ENCODE results near the gene ABCA1. TPM values are rescaled to one million over a fixed set of nuclear protein-coding genes. Genes with fewer than 3 reads are reported as not detected.

The ABCA1 gene
- total and polyA plus RNA-seq, 2 of the 4 experiments (the other 2 are of a cell fraction), result 5.8 to 52.2 TPM

GRCh38 chr9:104863180-104863883 lies 64.6 kb downstream of the ABCA1 start:
- no peak overlapping the region for H3K56ac ChIP-seq (ENCODE audit: extremely low read depth, insufficient read depth, low read length)
- peak; percentile 93 for DNase-seq
- peak; percentile 59 for ATAC-seq (ENCODE audit: low read depth)
- H3K4me1 ChIP-seq (ENCODE audit: control insufficient read depth, insufficient read depth, low read length), result peaks cover 41% of the 10 kb centered on the region
- H3K36me3 ChIP-seq (ENCODE audit: control insufficient read depth, insufficient read depth, low read length), result peaks cover 26% of the 10 kb centered on the region
- no peak overlapping the region for H3K4me3 ChIP-seq (ENCODE audit: insufficient read depth, low read depth, low read length)
- BruUV-seq (replicated peaks), result no TSS peak
- POLR2A ChIA-PET (ENCODE audit: unreplicated experiment), result no interaction called here
- no peak overlapping the region for H3K9ac ChIP-seq (ENCODE audit: low read depth, low read length)
- peak overlapping the region; percentile 44 for H3K4ac ChIP-seq (ENCODE audit: low read depth, low read length)
- peak overlapping the region; percentile 14; the same call in 1 of the 2 replicates for H4K5ac ChIP-seq (ENCODE audit: low read depth, low read length)
- H2BK5ac ChIP-seq (ENCODE audit: low read depth, low read length, poor library complexity, severe bottlenecking), result peak overlapping the region; percentile 51
- H2BK15ac ChIP-seq (ENCODE audit: low read depth, low read length), result peak overlapping the region; percentile 38; the same call in 1 of the 3 replicates
- intact Hi-C loops (cut with micrococcal nuclease) (loop anchor here (1.0 to 10.0 kb wide), 6 partner anchors 63 to 549 kb away; partner anchors contain the start of gene SLC44A1), dilution Hi-C loops (cut with HindIII; ENCODE audit: low sequenced_read_pairs, unreplicated experiment) (no loop called here), in situ Hi-C loops (cut with MboI; ENCODE audit: low sequenced_read_pairs) (loop anchor here (5.0 to 10.0 kb wide), 4 partner anchors 59 to 551 kb away; no protein-coding TSS in a partner anchor)
- H2AK5ac ChIP-seq (ENCODE audit: low read depth, low read length), result peak overlapping the region; percentile 74; the same call in 1 of the 2 replicates
- H3K27ac ChIP-seq (ENCODE audit: insufficient read depth, low read length), result peak overlapping the region; percentile 56; the same call in 1 of the 2 replicates
- H3K9me1 ChIP-seq (ENCODE audit: insufficient read depth, low read length), result peaks cover 23% of the 10 kb centered on the region
- peak overlapping the region; percentile 35; the same call in 1 of the 2 replicates for H3K23ac ChIP-seq (ENCODE audit: low read depth, low read length)
- 7% methylated on average over 3 of the region's 4 CpGs; no CpG with 5 or more reads in 1 of the 2 experiments for WGBS, 2 experiments (ENCODE audit: extremely low coverage in 2 of 2, insufficient read length in 1 of 2)
- H4K91ac ChIP-seq (ENCODE audit: insufficient read depth, low read depth, low read length), result peak overlapping the region; percentile 60; the same call in 1 of the 2 replicates
- no peak overlapping the region for H2AK9ac ChIP-seq (replicated peaks; ENCODE audit: low read depth, low read length, poor library complexity)
- H4K8ac ChIP-seq (ENCODE audit: low read depth in 2 of 2, low read length in 2 of 2), result peak overlapping the region in 1 of 2 experiments; percentile 4; a peak in 1 of 4 replicates
- peak overlapping the region; percentile 33 for H2BK120ac ChIP-seq (ENCODE audit: low read depth, low read length)
- CTCF ChIA-PET, result interaction anchor here (0.5 to 2.7 kb wide), 16 partner anchors 12 to 552 kb away, joined by 3 to 19 read pairs (median 4); partner anchors contain the start of gene ABCA1
- peaks cover 18% of the 10 kb centered on the region; the same call in 1 of the 2 replicates for H4K20me1 ChIP-seq (ENCODE audit: insufficient read depth, low read length)
- H3K4me2 ChIP-seq (ENCODE audit: low read depth, low read length), result peak overlapping the region; percentile 39; the same call in 1 of the 2 replicates
- peak overlapping the region; percentile 18; the same call in 1 of the 2 replicates for H3K14ac ChIP-seq (replicated peaks; ENCODE audit: low read depth, low read length)
- H2AFZ ChIP-seq (replicated peaks; ENCODE audit: low read length, poor library complexity), result no peak overlapping the region
- H2BK20ac ChIP-seq (ENCODE audit: low read depth, low read length), result peak overlapping the region; percentile 69
- peak overlapping the region; percentile 42; the same call in 1 of the 2 replicates for H3K18ac ChIP-seq (ENCODE audit: low read depth, low read length)
- H3K79me1 ChIP-seq (ENCODE audit: low read depth in 1 of 2, low read length in 2 of 2), result peaks cover 6 to 49% of the 10 kb centered on the region in 2 experiments
- H3K9me3 ChIP-seq (ENCODE audit: control insufficient read depth, insufficient read depth, low read length), result no peaks in the 10 kb centered on the region
- H3K27me3 ChIP-seq (ENCODE audit: control insufficient read depth, insufficient read depth, low read length), result no peaks in the 10 kb centered on the region
- TF ChIP-seq BHLHE40 (IDR thresholded peaks at IDR 0.05; ENCODE audit: low read depth, low read length) (no peak), FOS (IDR thresholded peaks at IDR 0.05; ENCODE audit: low read depth, low read length) (no peak), NFE2L2 (IDR thresholded peaks at IDR 0.05; ENCODE audit: low read depth, low read length) (peak; percentile 48; the same call in 1 of the 2 replicates), RFX5 (IDR thresholded peaks at IDR 0.05; ENCODE audit: low read depth, low read length) (no peak), MXI1 (IDR thresholded peaks at IDR 0.05; ENCODE audit: borderline replicate concordance, low read depth, low read length) (peak; percentile 64; the same call in 1 of the 2 replicates), CTCF (conservative IDR thresholded peaks at IDR 0.05; ENCODE audit: low read depth, low read length) (peak; percentile 88), SMC3 (IDR thresholded peaks at IDR 0.05; ENCODE audit: low read depth, low read length) (peak; percentile 86), POLR2A (IDR thresholded peaks at IDR 0.05; ENCODE audit: low read depth, low read length) (no peak), RAD21 (IDR thresholded peaks at IDR 0.05; ENCODE audit: low read length) (peak; percentile 86), MAFK (IDR thresholded peaks at IDR 0.05; ENCODE audit: low read depth, low read length) (peak; percentile 74), USF2 (IDR thresholded peaks at IDR 0.05; ENCODE audit: low read depth, low read length) (peak; percentile 39; the same call in 1 of the 2 replicates)
